H9 (cell line): ENCODE results near the gene CFAP119. TPM values are rescaled to one million over a fixed set of nuclear protein-coding genes. Genes with fewer than 3 reads are reported as not detected.

Source experiments
- DNase-seq: peaks from one replicate; pipeline ENCODE4 v3.0.0-alpha.2; 2017
- H2AFZ ChIP-seq: one replicate; pipeline ENCODE4 v1.6.1; 2013; ENCODE audit warnings: mild to moderate bottlenecking, low read length, control low read depth, moderate library complexity
- H2AK5ac ChIP-seq: 2 replicates; pipeline ENCODE4 v1.6.1; 2013; ENCODE audit warnings: low read length, control low read depth, mixed read lengths; ENCODE audit not compliant: insufficient read length
- H2BK120ac ChIP-seq: one replicate; pipeline ENCODE4 v1.6.1; 2013; ENCODE audit warnings: low read depth, mild to moderate bottlenecking, low read length, control low read depth, inconsistent platforms; ENCODE audit not compliant: poor library complexity, severe bottlenecking
- H2BK12ac ChIP-seq: 2 replicates; pipeline ENCODE4 v1.6.1; 2013; ENCODE audit warnings: low read length, control low read depth, mixed read lengths, low read depth; ENCODE audit not compliant: insufficient read length
- H2BK15ac ChIP-seq: 2 replicates; pipeline ENCODE4 v1.6.1; 2013; ENCODE audit warnings: low read depth, low read length, control low read depth
- H2BK20ac ChIP-seq: one replicate; pipeline ENCODE4 v1.6.1; 2013; ENCODE audit warnings: low read depth, mild to moderate bottlenecking, low read length, control low read depth, inconsistent platforms; ENCODE audit not compliant: poor library complexity, severe bottlenecking
- H2BK5ac ChIP-seq: 2 replicates; pipeline ENCODE4 v1.6.1; 2013; ENCODE audit warnings: low read length, control low read depth, mixed read lengths; ENCODE audit not compliant: insufficient read length
- H3K14ac ChIP-seq: 2 replicates; pipeline ENCODE4 v1.6.1; 2013; ENCODE audit warnings: low read length, control low read depth; ENCODE audit not compliant: insufficient read depth
- H3K18ac ChIP-seq: 2 replicates; pipeline ENCODE4 v1.6.1; 2013; ENCODE audit warnings: low read depth, mild to moderate bottlenecking, mixed read lengths, low read length, control low read depth; ENCODE audit not compliant: insufficient read length
- H3K23ac ChIP-seq: 2 replicates; pipeline ENCODE4 v1.6.1; 2013; ENCODE audit warnings: low read length, control low read depth, mixed read lengths, low read depth; ENCODE audit not compliant: insufficient read length
- H3K23me2 ChIP-seq: 2 replicates; pipeline ENCODE4 v1.6.1; 2013; ENCODE audit warnings: low read depth, mild to moderate bottlenecking, mixed read lengths, low read length, control low read depth; ENCODE audit not compliant: insufficient read length, poor library complexity, severe bottlenecking
- H3K27ac ChIP-seq: 2 replicates; pipeline ENCODE4 v1.5.1; 2013; ENCODE audit warnings: low read length, control low read depth, mixed read lengths, low read depth; ENCODE audit not compliant: insufficient read length
- H3K27me3 ChIP-seq: 2 replicates; pipeline ENCODE4 v1.6.1; 2013; ENCODE audit warnings: low read length, control low read depth, inconsistent platforms; ENCODE audit not compliant: insufficient read depth
- H3K4ac ChIP-seq: 2 replicates; pipeline ENCODE4 v1.6.1; 2013; ENCODE audit warnings: low read depth, mild to moderate bottlenecking, control low read depth, inconsistent platforms, low read length, moderate library complexity
- H3K4me1 ChIP-seq: 2 replicates; pipeline ENCODE4 v1.6.1; 2013; ENCODE audit warnings: low read length, control low read depth, inconsistent platforms; ENCODE audit not compliant: insufficient read depth
- H3K4me2 ChIP-seq: 2 replicates; pipeline ENCODE4 v1.6.1; 2013; ENCODE audit warnings: low read length, control low read depth, mixed read lengths; ENCODE audit not compliant: insufficient read length, insufficient read depth
- H3K56ac ChIP-seq: 2 replicates; pipeline ENCODE4 v1.6.1; 2013; ENCODE audit warnings: low read depth, mild to moderate bottlenecking, mixed read lengths, low read length, control low read depth; ENCODE audit not compliant: insufficient read length
- H3K79me1 ChIP-seq: 2 replicates; pipeline ENCODE4 v1.6.1; 2013; ENCODE audit warnings: low read depth, mild to moderate bottlenecking, moderate library complexity, low read length, control low read depth, inconsistent platforms; ENCODE audit not compliant: insufficient read depth, poor library complexity, severe bottlenecking
- H3K79me2 ChIP-seq: 2 replicates; pipeline ENCODE4 v1.6.1; 2013; ENCODE audit warnings: low read length, control low read depth, inconsistent platforms; ENCODE audit not compliant: insufficient read depth
- H3K9ac ChIP-seq: 2 replicates; pipeline ENCODE4 v1.6.1; 2013; ENCODE audit warnings: low read length, control low read depth, mixed read lengths; ENCODE audit not compliant: insufficient read length; ENCODE audit errors: extremely low read depth
- H3K9me3 ChIP-seq: one replicate; pipeline ENCODE4 v1.6.1; 2013; ENCODE audit warnings: low read depth, low read length, inconsistent platforms; ENCODE audit not compliant: control insufficient read depth
- H3T11ph ChIP-seq: one replicate; pipeline ENCODE4 v1.6.1; 2013; ENCODE audit warnings: mild to moderate bottlenecking, low read length, control low read depth, inconsistent platforms
- H4K20me1 ChIP-seq: one replicate; pipeline ENCODE4 v1.6.1; 2013; ENCODE audit not compliant: control insufficient read depth, insufficient read length, insufficient read depth
- H4K5ac ChIP-seq: 2 replicates; pipeline ENCODE4 v1.6.1; 2013; ENCODE audit warnings: low read depth, mild to moderate bottlenecking, mixed read lengths, low read length, control low read depth; ENCODE audit not compliant: insufficient read length
- H4K8ac ChIP-seq: replicated peaks from 2 replicates; pipeline ENCODE4 v1.6.1; 2013; ENCODE audit warnings: low read length, control low read depth, mixed read lengths, low read depth; ENCODE audit not compliant: insufficient read length
- H4K91ac ChIP-seq: 2 replicates; pipeline ENCODE4 v1.6.1; 2013; ENCODE audit warnings: low read depth, mild to moderate bottlenecking, moderate library complexity, mixed read lengths, low read length, control low read depth; ENCODE audit not compliant: insufficient read length
- H3K27ac Mint-ChIP-seq, 3 experiments: 2 replicates in 2 of 3; 3 replicates in 1 of 3; pipeline ENCODE4 v1.8.0; 2020 to 2021; ENCODE audit warnings: mixed read lengths in 3 of 3, mild to moderate bottlenecking in 1 of 3, moderate library complexity in 1 of 3
- H3K27me3 Mint-ChIP-seq: 2 replicates; pipeline ENCODE4 v1.8.0; 2021; ENCODE audit warnings: low read depth, mild to moderate bottlenecking, moderate library complexity, mixed read lengths
- H3K36me3 Mint-ChIP-seq, 3 experiments: 2 replicates in 2 of 3; 3 replicates in 1 of 3; pipeline ENCODE4 v1.8.0; 2020 to 2021; ENCODE audit warnings: low read depth in 3 of 3, mixed read lengths in 3 of 3; ENCODE audit not compliant: insufficient read depth in 1 of 3
- H3K4me1 Mint-ChIP-seq, 2 experiments: 2 replicates each; pipeline ENCODE4 v1.8.0; 2020; ENCODE audit warnings: mixed read lengths in 2 of 2
- H3K4me3 Mint-ChIP-seq, 2 experiments: 2 replicates in 1 of 2; 3 replicates in 1 of 2; pipeline ENCODE4 v1.8.0; 2020 to 2021; ENCODE audit warnings: mild to moderate bottlenecking in 2 of 2, mixed read lengths in 2 of 2, moderate library complexity in 1 of 2
- H3K9me3 Mint-ChIP-seq, 2 experiments: 2 replicates in 1 of 2; 3 replicates in 1 of 2; pipeline ENCODE4 v1.8.0; 2020; ENCODE audit warnings: mild to moderate bottlenecking in 2 of 2, mixed read lengths in 2 of 2, moderate library complexity in 1 of 2
- WGBS: extraction: QIAGEN DNeasy Blood & Tissue Kit; methylation state at CpG from one replicate; pipeline ENCODE4 v1.1.7; 2013; ENCODE audit warnings: missing lambda C conversion rate, low lambda C conversion rate, mixed read lengths; ENCODE audit not compliant: insufficient read length; ENCODE audit errors: extremely low coverage; 5-methylcytosine and 5-hydroxymethylcytosine counted together
- total RNA-seq: library from RNA; stranded (reverse); gene quantifications from 2 replicates; pipeline ENCODE4 v1.2.1, GENCODE V29; 2021
- TF ChIP-seq, protein P1 (sequence below): fragments of 200-600 bp; sonication (generic); conservative IDR thresholded peaks from 3 replicates; pipeline ENCODE4 v1.8.0; 2021; ENCODE audit warnings: antibody characterized with exemption, mild to moderate bottlenecking

The CFAP119 gene
- total RNA-seq, 1 experiment from 2014 or later, result 5.4 TPM

DNA sequence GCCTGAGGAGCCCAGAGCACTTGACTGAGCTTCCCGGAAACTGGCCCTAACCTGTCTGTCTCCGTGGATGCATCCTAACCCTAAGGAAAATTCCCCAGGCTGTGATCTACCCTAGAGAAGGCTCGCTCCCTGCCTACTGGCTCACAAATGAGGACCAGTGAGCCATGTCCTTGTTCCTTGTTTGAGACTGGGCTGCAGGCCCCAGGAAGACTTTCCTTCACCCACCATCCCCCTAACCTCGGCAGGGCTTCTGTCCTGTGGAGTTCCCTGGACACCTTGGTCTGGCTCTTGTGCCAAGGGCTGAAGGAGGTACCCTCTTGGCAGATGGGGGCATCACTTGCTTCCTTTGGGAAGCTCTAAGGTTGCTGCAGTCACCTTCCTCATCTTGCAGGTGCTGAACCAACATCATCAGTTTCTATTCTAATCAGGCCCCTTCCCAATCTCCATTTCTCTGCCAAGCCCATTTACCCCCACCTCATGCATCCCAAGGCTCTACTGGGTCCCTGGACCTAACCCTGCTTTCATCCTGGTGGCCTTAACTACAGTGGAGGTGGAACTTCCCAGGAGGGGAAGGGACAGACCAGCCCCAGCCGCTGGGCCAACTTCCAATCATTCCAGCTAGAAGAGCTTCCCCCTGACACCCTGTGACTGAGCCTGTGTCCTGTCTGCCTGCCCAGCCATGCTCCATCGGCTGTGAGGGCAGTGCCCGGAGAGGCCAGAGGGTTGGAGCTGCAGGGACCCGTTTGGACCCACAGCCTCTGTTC, 12.7 kb upstream of the CFAP119 start:
- no peaks in the 10 kb centered on the region for H3K79me1 ChIP-seq
- no peaks in the 10 kb centered on the region for H3K27me3 ChIP-seq
- Mint-ChIP-seq H3K27me3 (peaks cover 3% of the 10 kb centered on the region; the same call in 1 of the 2 replicates), H3K27ac (peak overlapping the region in 1 of 3 experiments; percentile 40; a peak in 1 of 7 replicates), H3K4me1 (peaks cover 18 to 24% of the 10 kb centered on the region in 2 experiments), H3K9me3 (no peaks in the 10 kb centered on the region), H3K36me3 (peaks cover 26 to 51% (median 37%) of the 10 kb centered on the region in 3 experiments), H3K4me3 (peak overlapping the region; percentile 93 to 96)
- H2AFZ ChIP-seq, result no peak overlapping the region
- no peak overlapping the region for H4K8ac ChIP-seq
- no peak overlapping the region for H3K14ac ChIP-seq
- H3K9ac ChIP-seq, result no peak overlapping the region
- no peaks in the 10 kb centered on the region for H3K4me1 ChIP-seq
- H3K23me2 ChIP-seq, result peaks cover 4% of the 10 kb centered on the region
- H3K56ac ChIP-seq, result no peak overlapping the region
- H2BK20ac ChIP-seq, result no peak overlapping the region
- no peak overlapping the region for H3T11ph ChIP-seq
- H3K79me2 ChIP-seq, result no peaks in the 10 kb centered on the region
- H2BK15ac ChIP-seq, result no peak overlapping the region
- no peak overlapping the region for H3K4ac ChIP-seq
- no peak overlapping the region for H3K27ac ChIP-seq
- TF ChIP-seq, protein P1, sequence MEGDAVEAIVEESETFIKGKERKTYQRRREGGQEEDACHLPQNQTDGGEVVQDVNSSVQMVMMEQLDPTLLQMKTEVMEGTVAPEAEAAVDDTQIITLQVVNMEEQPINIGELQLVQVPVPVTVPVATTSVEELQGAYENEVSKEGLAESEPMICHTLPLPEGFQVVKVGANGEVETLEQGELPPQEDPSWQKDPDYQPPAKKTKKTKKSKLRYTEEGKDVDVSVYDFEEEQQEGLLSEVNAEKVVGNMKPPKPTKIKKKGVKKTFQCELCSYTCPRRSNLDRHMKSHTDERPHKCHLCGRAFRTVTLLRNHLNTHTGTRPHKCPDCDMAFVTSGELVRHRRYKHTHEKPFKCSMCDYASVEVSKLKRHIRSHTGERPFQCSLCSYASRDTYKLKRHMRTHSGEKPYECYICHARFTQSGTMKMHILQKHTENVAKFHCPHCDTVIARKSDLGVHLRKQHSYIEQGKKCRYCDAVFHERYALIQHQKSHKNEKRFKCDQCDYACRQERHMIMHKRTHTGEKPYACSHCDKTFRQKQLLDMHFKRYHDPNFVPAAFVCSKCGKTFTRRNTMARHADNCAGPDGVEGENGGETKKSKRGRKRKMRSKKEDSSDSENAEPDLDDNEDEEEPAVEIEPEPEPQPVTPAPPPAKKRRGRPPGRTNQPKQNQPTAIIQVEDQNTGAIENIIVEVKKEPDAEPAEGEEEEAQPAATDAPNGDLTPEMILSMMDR, result no peak
- no peak overlapping the region for H4K5ac ChIP-seq
- no peak overlapping the region for H2AK5ac ChIP-seq
- H3K4me2 ChIP-seq, result peak overlapping the region; percentile 73
- DNase-seq, result no peak
- H2BK12ac ChIP-seq, result no peak overlapping the region
- no peak overlapping the region for H3K18ac ChIP-seq
- H3K9me3 ChIP-seq, result no peaks in the 10 kb centered on the region
- no CpG with 5 or more reads among the region's 8 CpGs for WGBS
- no peak overlapping the region for H2BK120ac ChIP-seq
- no peak overlapping the region for H4K91ac ChIP-seq
- H2BK5ac ChIP-seq, result no peak overlapping the region
- no peak overlapping the region for H3K23ac ChIP-seq
- H4K20me1 ChIP-seq, result no peaks in the 10 kb centered on the region
